ENCODE data around the gene GTPBP1.

Gene GTPBP1

GRCh38 chr22:38742176-38742942, 36.6 kb downstream of the GTPBP1 start:
- no peak for DNase-seq

- DNase-seq, result no peak
Observed at GRCh38 chr22:38744981-38745380, 39.2 kb downstream of the GTPBP1 start.

- no peak for DNase-seq
Observed at GRCh38 chr22:38745676-38746460, 40.1 kb downstream of the GTPBP1 start.

- DNase-seq, result no peak
Observed at GRCh38 chr22:38748487-38749136, 42.9 kb downstream of the GTPBP1 start.

- DNase-seq, result no peak
Observed at GRCh38 chr22:38750104-38750503, 44.4 kb downstream of the GTPBP1 start.

- DNase-seq, result no peak
Observed at GRCh38 chr22:38750638-38751037, 44.9 kb downstream of the GTPBP1 start.

- DNase-seq, result no peak
Observed at GRCh38 chr22:38751066-38751421, 45.3 kb downstream of the GTPBP1 start.

- DNase-seq, result peak; percentile 78
Observed at GRCh38 chr22:38751422-38752346, 45.9 kb downstream of the GTPBP1 start.

GRCh38 chr22:38753948-38754750, 48.4 kb downstream of the GTPBP1 start:
- peak; percentile 42 for DNase-seq

- peak; percentile 65 for DNase-seq
Observed at GRCh38 chr22:38754751-38755154, 49.0 kb downstream of the GTPBP1 start.

GRCh38 chr22:38755155-38755910, 49.6 kb downstream of the GTPBP1 start:
- peak; percentile 67 for DNase-seq

GRCh38 chr22:38755911-38756532, 50.3 kb downstream of the GTPBP1 start, which contains the start of gene SUN2:
Gene SUN2 (minus strand): TSS chr22:38755998. CDS start chr22:38752628, 3,370 bp downstream.
- peak; percentile 92 for DNase-seq

GRCh38 chr22:38756711-38757463, 51.1 kb downstream of the GTPBP1 start:
- peak; percentile 53 for DNase-seq

GRCh38 chr22:38757464-38757757, 51.7 kb downstream of the GTPBP1 start:
- DNase-seq, result no peak

GRCh38 chr22:38758276-38758945, 52.7 kb downstream of the GTPBP1 start:
- DNase-seq, result no peak

- DNase-seq, result no peak
Observed at GRCh38 chr22:38759005-38759404, 53.3 kb downstream of the GTPBP1 start.

GRCh38 chr22:38760477-38761201, 54.9 kb downstream of the GTPBP1 start:
- DNase-seq, result no peak

All from hematopoietic multipotent progenitor cell treated with erythropoietin and hydrocortisone succinate and interleukin-3 and kit ligand, for 6 days (in vitro differentiated cells).